Stomach (tissue), 9 donors: Measurements from ENCODE around the gene LTBR. TPM values are rescaled to one million over a fixed set of nuclear protein-coding genes. Genes with fewer than 3 reads are reported as not detected.

Experiments used
- DNase-seq, 2 donors: peaks; one replicate each; pipeline versions ENCODE4 v3.0.0 to v3.0.0-alpha.2; 2013 to 2019
- H3K27ac ChIP-seq, 5 donors: fragments of 200-600 bp in 4 of 5; sonication (generic) in 4 of 5; one replicate each; pipeline ENCODE4 v1.5.1; 2013 to 2019; ENCODE audit warnings: mild to moderate bottlenecking in 1 of 5, moderate library complexity in 1 of 5
- H3K27me3 ChIP-seq, 3 donors: fragments of 200-600 bp; sonication (generic); one replicate each; pipeline ENCODE4 v1.5.1; 2017 to 2019; ENCODE audit warnings: mixed run types in 1 of 3
- H3K36me3 ChIP-seq, 4 donors: fragments of 200-600 bp; sonication (generic); 1 replicate in 3 of 4; 2 replicates in 1 of 4; pipeline ENCODE4 v1.5.1; 2016 to 2019
- H3K4me1 ChIP-seq, 4 donors: fragments of 200-600 bp; sonication (generic); one replicate each; pipeline ENCODE4 v1.5.1; 2016 to 2019
- H3K4me3 ChIP-seq, 4 donors: fragments of 200-600 bp; sonication (generic) in 3 of 4; one replicate each; pipeline ENCODE4 v1.5.1; 2016 to 2019; ENCODE audit warnings: mild to moderate bottlenecking in 1 of 4
- H3K9me3 ChIP-seq, 4 donors: fragments of 200-600 bp; sonication (generic); one replicate each; pipeline ENCODE4 v1.5.1; 2016 to 2019
- EP300 ChIP-seq: sonication (generic); formaldehyde crosslinking; IDR thresholded peaks from one replicate; pipeline ENCODE4 v1.6.1; 2017; ENCODE audit warnings: antibody characterized with exemption
- POLR2A ChIP-seq, 4 donors: fragments of 450-650 bp; IDR thresholded peaks; one replicate each; pipeline ENCODE4 v1.6.1; 2016; ENCODE audit warnings: antibody characterized with exemption in 4 of 4, control low read depth in 2 of 4, mild to moderate bottlenecking in 1 of 4, moderate library complexity in 1 of 4
- POLR2AphosphoS5 ChIP-seq, 3 donors: sonication (generic); formaldehyde crosslinking; IDR thresholded peaks; one replicate each; pipeline ENCODE4 v1.6.1; 2016; ENCODE audit warnings: antibody characterized with exemption in 3 of 3
- WGBS, 5 donors: extraction: QIAGEN DNeasy Blood & Tissue Kit in 3 of 5; methylation state at CpG; one replicate each; pipeline versions ENCODE4 v1.1.5 to v1.1.7; 2013 to 2018; 5-methylcytosine and 5-hydroxymethylcytosine counted together
- intact Hi-C: fragments of 100-400 bp; cut with DNase I; formaldehyde crosslinking; loops from one replicate; pipeline ENCODE4 v1.15.1; 2023; ENCODE audit warnings: low total_unique reads
- polyA plus RNA-seq, 3 donors: library from polyadenylated mRNA; stranded (reverse); fragments of 200-250 nt; gene quantifications; one replicate each; pipeline ENCODE4 v1.2.3, GENCODE V29; 2013
- total RNA-seq, 5 donors: library from RNA; depleted of rRNA; stranded (reverse); fragments of >200 nt; gene quantifications; one replicate each; pipeline versions ENCODE4 v1.1.0 to v1.2.3, GENCODE V29; 2014 to 2016
- TF ChIP-seq, protein P1 (sequence below), 7 experiments: fragments of 450-650 bp in 4 of 7; fragments of 200-600 bp in 3 of 7; sonication (generic) in 3 of 7; IDR thresholded peaks; one replicate each; pipeline ENCODE4 v1.5.1; 2016 to 2019; ENCODE audit warnings: antibody characterized with exemption in 7 of 7, control low read depth in 2 of 7, mild to moderate bottlenecking in 1 of 7
- donor health status: healthy with polysubstance abuse.
- donor health status: Bipolar disorder and iron deficiency.
- donor health status: healthy.

The LTBR gene
- total and polyA plus RNA-seq, 8 donors = 27.5 to 471 (median 62.3) TPM

DNA sequence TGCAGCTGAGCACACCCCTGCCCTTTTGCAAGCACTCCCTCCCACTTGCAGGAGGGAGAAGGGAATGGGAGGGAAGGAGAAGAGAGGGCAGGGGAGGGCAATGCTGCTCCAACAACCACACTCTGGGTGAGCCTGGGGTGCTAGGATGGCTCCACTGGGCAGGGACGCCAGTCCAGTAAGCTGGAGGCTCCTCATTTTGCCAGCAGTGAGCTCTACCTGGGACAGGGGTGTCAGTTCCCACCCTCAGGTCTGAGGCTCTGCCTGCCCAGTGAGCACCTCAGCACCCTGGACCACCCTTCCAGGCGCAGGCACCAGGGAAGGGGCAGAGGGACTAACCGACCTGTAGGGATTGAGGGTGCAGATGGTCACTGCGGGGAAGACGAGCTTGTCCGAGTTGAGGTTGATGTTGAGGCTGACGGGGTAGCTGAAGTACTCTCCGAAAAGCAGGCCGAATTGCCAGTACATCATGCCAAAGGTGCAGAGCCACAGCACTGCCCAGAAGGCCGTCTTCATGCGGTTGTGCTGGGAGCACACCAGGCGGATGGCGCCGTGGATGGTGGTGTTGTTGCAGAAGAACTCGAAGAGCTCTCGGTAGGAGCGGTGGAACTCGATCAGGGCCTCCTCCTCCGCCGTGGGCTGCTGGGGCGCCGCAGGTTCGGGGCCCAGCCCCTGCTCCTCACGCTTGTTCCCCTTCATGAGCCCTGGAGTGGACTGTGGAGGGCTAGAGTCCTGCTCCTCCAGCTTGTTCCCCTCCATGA, 9.8 kb upstream of the LTBR start:
- Histone ChIP-seq H3K36me3 (no peaks in the 10 kb centered on the region), H3K27me3 (no peaks in the 10 kb centered on the region), H3K27ac (peak overlapping the region; percentile 89 to 96 (median 95)), H3K9me3 (no peaks in the 10 kb centered on the region), H3K4me3 (peak overlapping the region; percentile 37 to 52 (median 49)), H3K4me1 (peaks cover 53 to 76% (median 63%) of the 10 kb centered on the region in 4 donors)
- 40 to 68% (median 50%) methylated on average over 21 to 24 of the region's 24 CpGs for WGBS, 5 donors
- TF ChIP-seq POLR2AphosphoS5 (IDR thresholded peaks at IDR 0.05) (no peak), POLR2A (IDR thresholded peaks at IDR 0.05) (no peak), EP300 (no peak)
- TF ChIP-seq, protein P1, sequence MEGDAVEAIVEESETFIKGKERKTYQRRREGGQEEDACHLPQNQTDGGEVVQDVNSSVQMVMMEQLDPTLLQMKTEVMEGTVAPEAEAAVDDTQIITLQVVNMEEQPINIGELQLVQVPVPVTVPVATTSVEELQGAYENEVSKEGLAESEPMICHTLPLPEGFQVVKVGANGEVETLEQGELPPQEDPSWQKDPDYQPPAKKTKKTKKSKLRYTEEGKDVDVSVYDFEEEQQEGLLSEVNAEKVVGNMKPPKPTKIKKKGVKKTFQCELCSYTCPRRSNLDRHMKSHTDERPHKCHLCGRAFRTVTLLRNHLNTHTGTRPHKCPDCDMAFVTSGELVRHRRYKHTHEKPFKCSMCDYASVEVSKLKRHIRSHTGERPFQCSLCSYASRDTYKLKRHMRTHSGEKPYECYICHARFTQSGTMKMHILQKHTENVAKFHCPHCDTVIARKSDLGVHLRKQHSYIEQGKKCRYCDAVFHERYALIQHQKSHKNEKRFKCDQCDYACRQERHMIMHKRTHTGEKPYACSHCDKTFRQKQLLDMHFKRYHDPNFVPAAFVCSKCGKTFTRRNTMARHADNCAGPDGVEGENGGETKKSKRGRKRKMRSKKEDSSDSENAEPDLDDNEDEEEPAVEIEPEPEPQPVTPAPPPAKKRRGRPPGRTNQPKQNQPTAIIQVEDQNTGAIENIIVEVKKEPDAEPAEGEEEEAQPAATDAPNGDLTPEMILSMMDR (IDR thresholded peaks at IDR 0.05) = no peak
- no peak for DNase-seq
- intact Hi-C loops = no loop called here

GRCh38 chr12:6374786-6375160, 9.2 kb upstream of the LTBR start:
- TF ChIP-seq, protein P1 (IDR thresholded peaks at IDR 0.05) = no peak
- no peak for TF ChIP-seq POLR2A (IDR thresholded peaks at IDR 0.05)
- TF ChIP-seq POLR2AphosphoS5 (IDR thresholded peaks at IDR 0.05) = no peak
- TF ChIP-seq EP300 = no peak
- peaks cover 53 to 75% (median 64%) of the 10 kb centered on the region in 4 donors for H3K4me1 ChIP-seq
- peak overlapping the region; percentile 37 to 52 (median 49) for H3K4me3 ChIP-seq
- H3K27ac ChIP-seq = peak overlapping the region; percentile 89 to 96 (median 95)
- intact Hi-C loops = no loop called here
- no peaks in the 10 kb centered on the region for H3K36me3 ChIP-seq
- H3K27me3 ChIP-seq = no peaks in the 10 kb centered on the region
- DNase-seq = no peak
- 30 to 65% (median 49%) methylated on average over 7 of the region's 7 CpGs for WGBS, 5 donors
- no peaks in the 10 kb centered on the region for H3K9me3 ChIP-seq

GRCh38 chr12:6375269-6376078, 8.5 kb upstream of the LTBR start, which contains the start of gene SCNN1A:
Gene SCNN1A (minus strand): TSS chr12:6375563. CDS start chr12:6374783, 780 bp downstream.
- Histone ChIP-seq H3K27me3 (no peaks in the 10 kb centered on the region), H3K36me3 (no peaks in the 10 kb centered on the region), H3K27ac (peak within 1 kb of the TSS; percentile 89 to 96 (median 95)), H3K4me1 (peaks cover 51 to 75% (median 60%) of the 10 kb centered on the region in 4 donors), H3K9me3 (no peaks in the 10 kb centered on the region), H3K4me3 (peak within 1 kb of the TSS; percentile 37 to 52 (median 49))
- peak; percentile 78 to 92 for DNase-seq
- TF ChIP-seq POLR2AphosphoS5 (IDR thresholded peaks at IDR 0.05) (peak in 2 of 3 donors; percentile 92 to 96), POLR2A (IDR thresholded peaks at IDR 0.05) (peak in 2 of 4 donors; percentile 62 to 91)
- TF ChIP-seq, protein P1 (IDR thresholded peaks at IDR 0.05) = no peak
- WGBS, 5 donors = 31 to 59% (median 40%) methylated on average over 15 of the region's 15 CpGs
- intact Hi-C loops = no loop called here

- intact Hi-C loops = no loop called here
- DNase-seq = peak; percentile 80 to 92
- peak overlapping the region; percentile 13 to 52 (median 37) for H3K4me3 ChIP-seq
- no peaks in the 10 kb centered on the region for H3K36me3 ChIP-seq
- WGBS, 5 donors = 21 to 38% (median 28%) methylated on average over 17 to 19 of the region's 19 CpGs
- H3K27me3 ChIP-seq = no peaks in the 10 kb centered on the region
- H3K9me3 ChIP-seq = no peaks in the 10 kb centered on the region
- peak overlapping the region; percentile 89 to 96 (median 95) for H3K27ac ChIP-seq
- peaks cover 45 to 71% (median 57%) of the 10 kb centered on the region in 4 donors for H3K4me1 ChIP-seq
- TF ChIP-seq POLR2A (IDR thresholded peaks at IDR 0.05) (peak in 1 of 4 donors; percentile 62), EP300 (peak; percentile 60), POLR2AphosphoS5 (IDR thresholded peaks at IDR 0.05) (peak; percentile 39 to 92 (median 91))
- TF ChIP-seq, protein P1 (IDR thresholded peaks at IDR 0.05) = peak in 3 of 7 experiments; percentile 24 to 36 (median 30)
Measured at GRCh38 chr12:6376079-6376869, 7.7 kb upstream of the LTBR start.
